ENCODE data around the gene MAFG.

DNA sequence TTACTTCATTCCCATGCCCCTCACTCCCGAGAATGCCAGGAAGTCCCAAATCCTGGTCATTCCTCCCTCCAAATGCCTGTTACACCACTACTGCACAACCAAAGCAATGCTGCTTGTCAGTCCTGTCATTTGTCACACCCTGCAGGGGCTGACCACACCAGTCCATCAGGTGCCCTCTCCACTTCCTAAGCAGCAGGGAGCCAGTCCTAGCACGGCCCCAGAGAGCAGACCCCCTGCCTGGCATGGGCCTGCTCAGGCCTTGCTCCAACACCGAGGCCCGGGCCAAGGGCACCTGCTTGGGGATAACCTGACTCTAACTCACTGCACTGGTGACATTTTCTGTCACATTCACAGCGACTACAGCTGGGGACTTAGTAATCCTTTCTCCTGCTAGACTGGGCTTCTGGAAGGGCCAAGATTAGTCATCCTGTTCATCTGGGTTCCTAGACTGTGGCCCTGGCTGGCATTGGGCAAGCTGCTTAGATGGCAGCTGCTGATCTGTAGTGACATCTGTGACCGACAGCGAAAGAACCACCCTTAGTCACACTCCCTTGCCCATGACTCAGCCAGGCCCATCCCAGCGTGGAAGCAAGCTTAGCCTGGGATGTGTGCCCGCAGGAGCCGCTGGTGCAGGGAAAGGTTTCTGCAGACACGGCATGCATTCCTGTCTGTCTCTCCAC is 41.5 kb downstream of the MAFG start:
- TF ChIP-seq, protein P1, sequence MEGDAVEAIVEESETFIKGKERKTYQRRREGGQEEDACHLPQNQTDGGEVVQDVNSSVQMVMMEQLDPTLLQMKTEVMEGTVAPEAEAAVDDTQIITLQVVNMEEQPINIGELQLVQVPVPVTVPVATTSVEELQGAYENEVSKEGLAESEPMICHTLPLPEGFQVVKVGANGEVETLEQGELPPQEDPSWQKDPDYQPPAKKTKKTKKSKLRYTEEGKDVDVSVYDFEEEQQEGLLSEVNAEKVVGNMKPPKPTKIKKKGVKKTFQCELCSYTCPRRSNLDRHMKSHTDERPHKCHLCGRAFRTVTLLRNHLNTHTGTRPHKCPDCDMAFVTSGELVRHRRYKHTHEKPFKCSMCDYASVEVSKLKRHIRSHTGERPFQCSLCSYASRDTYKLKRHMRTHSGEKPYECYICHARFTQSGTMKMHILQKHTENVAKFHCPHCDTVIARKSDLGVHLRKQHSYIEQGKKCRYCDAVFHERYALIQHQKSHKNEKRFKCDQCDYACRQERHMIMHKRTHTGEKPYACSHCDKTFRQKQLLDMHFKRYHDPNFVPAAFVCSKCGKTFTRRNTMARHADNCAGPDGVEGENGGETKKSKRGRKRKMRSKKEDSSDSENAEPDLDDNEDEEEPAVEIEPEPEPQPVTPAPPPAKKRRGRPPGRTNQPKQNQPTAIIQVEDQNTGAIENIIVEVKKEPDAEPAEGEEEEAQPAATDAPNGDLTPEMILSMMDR (IDR thresholded peaks at IDR 0.05), result no peak
- no peak for TF ChIP-seq POLR2A (IDR thresholded peaks at IDR 0.05)

Data from body of pancreas (tissue), 4 donors.